HFFc6 (cell line): ENCODE results near the gene NOBOX. TPM values are rescaled to one million over a fixed set of nuclear protein-coding genes. Genes with fewer than 3 reads are reported as not detected.
"Not testable (repeated sequence)": the region's sequence is repeated elsewhere in the genome, so short reads cannot be mapped to it uniquely, and the experiment has no call there.

Experiments used
- DNase-seq: peaks from one replicate; pipeline ENCODE4 v3.0.0-alpha.2; 2018
- H3K27ac Mint-ChIP-seq: 2 replicates; pipeline ENCODE4 v1.8.0; 2020; ENCODE audit warnings: mild to moderate bottlenecking, mixed read lengths
- H3K27me3 Mint-ChIP-seq: 2 replicates; pipeline ENCODE4 v1.8.0; 2021; ENCODE audit warnings: mild to moderate bottlenecking, moderate library complexity, mixed read lengths; ENCODE audit not compliant: insufficient read depth
- H3K36me3 Mint-ChIP-seq: 2 replicates; pipeline ENCODE4 v1.8.0; 2021; ENCODE audit warnings: low read depth, mixed read lengths
- H3K4me1 Mint-ChIP-seq: 2 replicates; pipeline ENCODE4 v1.8.0; 2020; ENCODE audit warnings: low read depth, mixed read lengths
- H3K4me3 Mint-ChIP-seq: 2 replicates; pipeline ENCODE4 v1.8.0; 2020; ENCODE audit warnings: mild to moderate bottlenecking, moderate library complexity, mixed read lengths
- H3K9me3 Mint-ChIP-seq: 2 replicates; pipeline ENCODE4 v1.8.0; 2020; ENCODE audit warnings: mild to moderate bottlenecking, mixed read lengths
- total RNA-seq, 6 experiments: library from RNA; stranded (reverse); fragmentation: NEBNext Ultra II Directional; extraction: Animal tissue kit (Norgen Biotek cat#: 25700); gene quantifications; 2 replicates in 1 of 6; 3 replicates in 5 of 6; pipeline ENCODE4 v1.2.3, GENCODE V29; 2021
- TF ChIP-seq, protein P1 (sequence below): fragments of 200-600 bp; sonication (generic); IDR thresholded peaks from 2 replicates; pipeline ENCODE4 v1.5.0; 2021; ENCODE audit warnings: antibody characterized with exemption, mild to moderate bottlenecking

NOBOX gene
- total RNA-seq, 6 experiments from 2014 or later: not detected

DNA sequence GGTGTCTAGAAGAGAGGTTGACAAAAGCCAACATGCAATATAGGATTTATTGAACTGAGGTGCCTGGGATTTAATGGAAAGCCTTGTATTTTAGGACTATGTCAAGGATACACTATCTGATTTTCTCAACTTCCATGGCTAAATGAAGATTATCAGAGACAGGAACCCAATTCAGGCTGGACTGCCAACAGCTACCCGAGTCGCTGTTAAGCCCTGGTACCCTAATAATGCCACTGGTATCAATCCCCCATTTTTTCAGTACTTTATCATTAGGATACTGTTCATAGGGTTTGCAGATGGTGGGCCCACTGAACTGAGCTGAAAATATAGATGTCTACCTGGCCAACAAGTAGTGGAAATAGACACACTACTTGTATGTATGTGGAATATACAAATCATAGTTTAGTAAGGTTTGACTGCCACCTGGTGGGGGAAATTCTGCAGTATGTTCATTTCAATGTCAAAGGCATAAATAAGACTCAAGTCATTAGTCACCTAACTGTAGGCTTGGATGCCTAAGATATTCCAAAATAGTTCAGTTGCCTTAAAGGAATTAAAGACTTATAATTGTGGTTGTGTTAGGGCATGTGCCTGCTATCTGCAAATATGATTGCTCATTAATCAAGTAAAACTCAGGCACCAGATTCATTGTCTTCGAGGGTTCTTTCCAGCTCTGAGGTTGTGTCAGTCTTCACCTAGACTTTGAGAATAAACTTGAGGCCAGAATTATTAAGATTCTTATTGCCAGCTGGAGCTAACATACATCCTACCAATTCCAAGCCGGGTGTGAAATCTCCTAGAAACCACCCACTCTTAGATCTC lies 34.1 kb upstream of the NOBOX start:
- Mint-ChIP-seq H3K4me3 (no peak overlapping the region), H3K4me1 (no peaks in the 10 kb centered on the region), H3K27me3 (no peaks in the 10 kb centered on the region), H3K36me3 (no peaks in the 10 kb centered on the region; the same call in 1 of the 2 replicates), H3K27ac (no peak overlapping the region), H3K9me3 (peaks cover 31% of the 10 kb centered on the region)
- TF ChIP-seq, protein P1, sequence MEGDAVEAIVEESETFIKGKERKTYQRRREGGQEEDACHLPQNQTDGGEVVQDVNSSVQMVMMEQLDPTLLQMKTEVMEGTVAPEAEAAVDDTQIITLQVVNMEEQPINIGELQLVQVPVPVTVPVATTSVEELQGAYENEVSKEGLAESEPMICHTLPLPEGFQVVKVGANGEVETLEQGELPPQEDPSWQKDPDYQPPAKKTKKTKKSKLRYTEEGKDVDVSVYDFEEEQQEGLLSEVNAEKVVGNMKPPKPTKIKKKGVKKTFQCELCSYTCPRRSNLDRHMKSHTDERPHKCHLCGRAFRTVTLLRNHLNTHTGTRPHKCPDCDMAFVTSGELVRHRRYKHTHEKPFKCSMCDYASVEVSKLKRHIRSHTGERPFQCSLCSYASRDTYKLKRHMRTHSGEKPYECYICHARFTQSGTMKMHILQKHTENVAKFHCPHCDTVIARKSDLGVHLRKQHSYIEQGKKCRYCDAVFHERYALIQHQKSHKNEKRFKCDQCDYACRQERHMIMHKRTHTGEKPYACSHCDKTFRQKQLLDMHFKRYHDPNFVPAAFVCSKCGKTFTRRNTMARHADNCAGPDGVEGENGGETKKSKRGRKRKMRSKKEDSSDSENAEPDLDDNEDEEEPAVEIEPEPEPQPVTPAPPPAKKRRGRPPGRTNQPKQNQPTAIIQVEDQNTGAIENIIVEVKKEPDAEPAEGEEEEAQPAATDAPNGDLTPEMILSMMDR: peak; percentile 69
- peak; percentile 25 for DNase-seq

DNA sequence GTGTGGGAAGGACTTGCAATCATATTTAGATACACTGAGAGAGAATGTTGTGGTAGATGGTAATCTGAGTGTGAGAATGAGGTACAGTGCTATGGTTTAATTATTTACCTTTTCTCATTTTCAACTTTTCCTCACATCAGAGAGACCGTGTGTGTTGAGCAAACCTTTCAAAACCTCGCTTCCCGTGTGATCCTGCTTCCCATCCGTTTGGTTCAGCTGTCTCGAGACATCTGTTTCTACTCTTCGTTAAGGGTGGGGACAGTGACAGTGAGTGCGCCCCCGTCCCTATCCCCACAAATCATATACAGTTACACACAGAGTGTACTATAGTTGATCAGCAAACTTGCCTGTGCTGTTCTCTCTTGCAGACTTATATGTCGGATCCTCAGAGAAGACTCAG lies 33.0 kb upstream of the NOBOX start:
- Mint-ChIP-seq H3K27ac (no peak overlapping the region), H3K9me3 (peaks cover 39% of the 10 kb centered on the region), H3K27me3 (no peaks in the 10 kb centered on the region), H3K4me3 (no peak overlapping the region), H3K4me1 (no peaks in the 10 kb centered on the region), H3K36me3 (no peaks in the 10 kb centered on the region; the same call in 1 of the 2 replicates)
- TF ChIP-seq, protein P1: no peak
- no peak for DNase-seq

DNA sequence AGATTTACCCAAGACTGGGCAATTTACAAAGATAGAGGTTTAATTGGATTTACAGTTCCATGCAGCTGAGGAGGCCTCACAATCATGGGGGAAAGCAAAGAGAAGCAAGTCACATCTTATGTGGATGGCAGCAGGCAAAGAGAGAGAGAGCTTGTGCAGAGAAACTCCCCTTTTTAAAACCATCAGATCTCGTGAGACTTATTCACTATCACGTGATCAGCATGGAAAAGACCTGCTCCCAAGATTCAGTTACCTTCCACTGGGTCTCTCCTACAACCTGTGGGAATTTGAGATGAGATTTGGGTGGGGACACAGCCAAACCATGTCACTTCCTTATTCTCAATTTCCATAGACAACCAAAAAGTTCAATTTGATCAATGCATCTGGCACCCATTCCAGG lies 24.9 kb upstream of the NOBOX start:
- H3K27ac Mint-ChIP-seq: no peak overlapping the region
- no peak overlapping the region for H3K4me3 Mint-ChIP-seq
- no peak for DNase-seq
- H3K9me3 Mint-ChIP-seq: peaks cover 71% of the 10 kb centered on the region
- TF ChIP-seq, protein P1: no peak
- peaks cover 10% of the 10 kb centered on the region for H3K36me3 Mint-ChIP-seq
- H3K4me1 Mint-ChIP-seq: no peaks in the 10 kb centered on the region
- H3K27me3 Mint-ChIP-seq: no peaks in the 10 kb centered on the region

DNA sequence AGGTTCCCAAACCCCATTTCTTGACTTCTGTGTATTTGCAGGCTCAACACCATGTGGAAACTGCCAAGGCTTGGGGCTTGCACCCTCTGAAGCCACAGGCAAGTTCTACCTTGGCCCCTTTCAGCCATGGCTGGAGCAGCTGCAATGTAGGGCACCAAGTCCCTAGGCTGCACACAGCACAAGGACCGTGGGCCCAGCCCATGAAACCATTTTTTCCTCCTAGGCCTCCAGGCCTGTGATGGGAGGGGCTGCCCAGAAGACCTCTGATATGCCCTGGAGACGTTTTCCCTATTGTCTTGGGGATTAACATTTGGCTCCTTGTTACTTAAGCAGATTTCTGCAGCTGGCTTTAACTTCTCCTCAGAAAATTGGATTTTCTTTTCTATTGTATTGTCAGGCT lies 24.0 kb upstream of the NOBOX start:
- H3K4me1 Mint-ChIP-seq, H3K27me3 Mint-ChIP-seq, DNase-seq, H3K36me3 Mint-ChIP-seq, H3K27ac Mint-ChIP-seq, H3K4me3 Mint-ChIP-seq: not testable (repeated sequence)
- peaks cover 73% of the 10 kb centered on the region for H3K9me3 Mint-ChIP-seq

DNA sequence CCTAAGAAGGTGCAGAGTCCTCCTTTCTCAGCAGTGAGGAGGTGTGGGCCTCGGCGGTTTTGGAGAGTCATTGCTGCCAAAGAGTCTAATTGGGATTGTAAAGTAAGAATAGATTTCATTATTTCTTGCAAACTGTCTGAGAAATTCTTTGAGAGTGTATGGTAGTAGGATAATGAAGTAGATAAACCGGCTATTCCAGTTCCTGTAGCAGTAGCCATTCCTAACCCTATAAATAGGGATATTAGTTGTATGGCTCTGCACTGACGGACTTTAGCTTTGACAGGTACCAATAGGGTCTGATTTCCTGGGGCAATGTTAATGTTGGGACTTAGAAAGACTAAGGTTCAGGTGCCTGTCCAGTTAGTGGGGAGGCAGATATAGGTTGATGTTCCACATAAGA lies 15.4 kb upstream of the NOBOX start:
- H3K36me3 Mint-ChIP-seq: not testable (repeated sequence)

DNA sequence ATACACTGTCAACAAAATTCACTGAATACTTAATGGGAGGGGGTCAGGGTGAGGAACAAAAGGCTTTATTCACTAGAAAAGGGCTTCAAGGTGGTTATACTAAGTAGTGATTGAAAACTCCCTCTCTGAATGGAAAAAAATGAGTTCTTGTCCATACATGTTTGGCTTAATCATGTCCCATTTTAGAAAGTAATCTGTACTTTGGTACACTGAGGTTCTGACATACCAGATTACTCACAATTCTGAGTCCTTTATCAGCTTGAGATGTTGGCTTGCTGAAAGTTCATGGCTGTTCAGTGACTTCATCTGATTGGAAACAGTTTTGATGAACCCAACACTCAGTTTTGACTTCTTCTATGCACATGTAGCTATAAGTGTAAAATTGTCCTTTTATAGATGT lies 12.8 kb upstream of the NOBOX start:
- TF ChIP-seq, protein P1: no peak

More for the DNA sequence above, 15.4 kb upstream of the NOBOX start:
- not testable (repeated sequence) for H3K4me1 Mint-ChIP-seq, DNase-seq, H3K27ac Mint-ChIP-seq, H3K27me3 Mint-ChIP-seq, H3K4me3 Mint-ChIP-seq
- H3K9me3 Mint-ChIP-seq: peaks cover 25% of the 10 kb centered on the region

More for the DNA sequence above, 12.8 kb upstream of the NOBOX start:
- peaks cover 9% of the 10 kb centered on the region for H3K9me3 Mint-ChIP-seq
- H3K4me1 Mint-ChIP-seq: no peaks in the 10 kb centered on the region
- no peaks in the 10 kb centered on the region for H3K36me3 Mint-ChIP-seq
- no peak overlapping the region for H3K4me3 Mint-ChIP-seq
- no peak for DNase-seq
- H3K27ac Mint-ChIP-seq: no peak overlapping the region
- no peaks in the 10 kb centered on the region for H3K27me3 Mint-ChIP-seq
